Activated naive CD4-positive, alpha-beta T cell treated with anti-CD3 and anti-CD28 coated beads, Interleukin-2, amount 10 ng/mL, durations not matched to agents 5 hours and 36 hours (primary cell): ENCODE measurements around the gene GCA. TPM values are rescaled to one million over a fixed set of nuclear protein-coding genes. Genes with fewer than 3 reads are reported as not detected.

Source experiments
- total RNA-seq, 2 experiments: library from RNA; stranded (reverse); gene quantifications; one replicate each; pipeline ENCODE4 v1.2.3, GENCODE V29; 2021

Gene GCA
- total RNA-seq: 10 to 100 TPM; 11.4 to 13.0 TPM

GRCh38 chr2:162343824-162344616 is at the start of gene GCA:
TSS of gene GCA (plus strand) at chr2:162344132. CDS start at chr2:162344249, 117 bp downstream.

GRCh38 chr2:162318328-162319180 is 25.4 kb upstream of the GCA start, which contains the start of gene IFIH1:
TSS of gene IFIH1 (minus strand) at chr2:162318684. CDS start at chr2:162318307, 377 bp downstream.

Other genes with a start within 250 kb of the GCA start
- not detected for gene GCG, start 191.9 kb upstream of the GCA start, total RNA-seq
- gene FAP, start 100.7 kb upstream of the GCA start, total RNA-seq: not detected
- gene IFIH1, start 25.4 kb upstream of the GCA start, total RNA-seq: 10 to 100 TPM; 23.1 to 24.0 TPM